ENCODE results near the gene PTGDS.

GRCh38 chr9:136965771-136966484, 11.4 kb upstream of the PTGDS start:
- TF ChIP-seq CTCF (IDR thresholded peaks at IDR 0.05): no peak
- no peak for TF ChIP-seq POLR2A (IDR thresholded peaks at IDR 0.05)
